GM18870 (cell line): ENCODE results near the gene FOXQ1.
"Not testable (repeated sequence)": the region's sequence is repeated elsewhere in the genome, so short reads cannot be mapped to it uniquely, and the experiment has no call there.

Source experiments
- ATAC-seq: cut with Tn5 transposase; IDR thresholded peaks from one replicate; pipeline ENCODE4 v1.9.1; 2021; ENCODE audit warnings: moderate library complexity; ENCODE audit not compliant: unreplicated experiment

Gene FOXQ1

DNA sequence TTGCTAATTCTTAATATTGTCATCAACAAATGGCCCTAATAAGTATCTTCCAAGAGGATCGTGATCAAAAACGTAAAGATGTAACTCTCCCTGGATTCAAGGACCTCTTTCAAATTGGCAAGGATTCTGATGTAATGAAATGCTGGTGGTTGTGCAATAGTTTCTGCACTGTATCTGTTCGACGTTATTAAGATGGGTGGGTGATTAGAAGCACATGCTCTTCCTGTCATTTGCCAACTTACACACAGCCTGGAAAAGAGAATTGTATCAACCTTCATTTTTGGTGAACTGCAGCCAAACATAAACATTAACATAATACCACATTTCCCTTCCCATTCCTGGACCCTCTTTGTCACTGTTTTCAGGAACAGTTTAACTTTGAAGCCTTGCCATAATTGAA lies 9.8 kb downstream of the FOXQ1 start:
- no peak for ATAC-seq

GRCh38 chr6:1322156-1322555 lies 10.3 kb downstream of the FOXQ1 start:
- no peak for ATAC-seq

GRCh38 chr6:1322696-1323219 lies 10.9 kb downstream of the FOXQ1 start:
- ATAC-seq, result no peak

GRCh38 chr6:1324936-1325335 lies 13.0 kb downstream of the FOXQ1 start:
- no peak for ATAC-seq

GRCh38 chr6:1325461-1326309 lies 13.8 kb downstream of the FOXQ1 start:
- no peak for ATAC-seq

DNA sequence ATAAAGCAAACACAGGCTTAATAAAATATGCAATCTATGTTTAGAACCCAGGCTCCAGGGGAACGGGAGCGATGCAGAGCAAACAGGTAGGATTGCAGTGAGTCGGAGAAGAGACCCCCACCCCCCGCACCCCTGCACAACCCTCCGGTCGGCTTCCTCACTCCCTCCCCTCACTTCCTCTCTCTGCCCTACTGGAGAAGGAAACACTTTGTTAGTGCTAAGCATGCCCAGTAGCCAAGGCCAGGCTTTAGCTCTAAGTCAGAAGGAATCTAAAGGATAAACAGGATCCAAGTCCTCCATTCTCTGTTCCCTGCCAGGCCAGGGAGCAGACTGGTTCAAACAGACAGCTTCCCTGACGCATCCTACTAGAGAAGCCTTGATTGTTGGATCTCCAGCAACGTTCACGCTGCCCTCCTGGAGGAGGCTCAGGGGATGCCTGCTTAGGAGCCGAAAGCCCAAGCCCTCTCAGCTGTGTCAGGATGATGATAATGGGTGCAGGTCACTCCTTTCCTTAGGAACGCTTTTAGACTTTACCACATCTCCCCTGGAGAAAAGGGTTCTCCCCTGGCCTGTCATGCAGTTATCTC lies 14.7 kb downstream of the FOXQ1 start:
- no peak for ATAC-seq

GRCh38 chr6:1327630-1328029 lies 15.7 kb downstream of the FOXQ1 start:
- ATAC-seq, result no peak

DNA sequence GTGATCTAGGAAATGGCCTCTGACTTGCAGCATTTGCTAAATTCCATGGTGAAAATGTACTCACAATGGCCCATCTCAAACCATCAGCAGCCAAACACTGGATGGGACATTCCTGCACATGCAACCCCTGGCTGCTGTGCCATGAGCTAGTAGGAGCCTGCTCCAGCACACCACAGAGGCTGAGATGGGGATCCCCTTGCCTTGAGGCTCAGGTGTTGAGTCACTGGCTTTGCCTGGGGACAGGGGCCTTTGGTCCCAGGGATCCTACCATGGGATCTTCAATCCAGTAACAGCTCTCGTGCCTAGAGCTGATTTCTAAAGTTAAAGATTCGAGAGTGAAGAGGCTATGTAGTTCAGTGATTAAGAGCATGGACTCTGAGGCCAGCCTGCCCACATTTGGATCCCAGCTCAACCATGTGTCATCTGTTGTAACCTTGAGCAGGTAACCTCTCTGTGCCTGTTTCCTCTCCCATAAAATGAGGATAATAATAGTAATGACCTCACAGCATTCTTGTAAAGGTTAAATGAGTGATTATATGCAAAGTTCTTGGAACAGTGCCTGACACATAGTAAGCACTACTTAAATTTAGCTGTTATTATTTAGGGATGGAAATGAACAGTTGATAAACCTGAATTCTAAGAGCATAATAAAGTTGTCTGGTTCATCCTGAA lies 16.4 kb downstream of the FOXQ1 start:
- no peak for ATAC-seq

- ATAC-seq, result no peak
Observed at GRCh38 chr6:1329708-1330107, 17.8 kb downstream of the FOXQ1 start.

DNA sequence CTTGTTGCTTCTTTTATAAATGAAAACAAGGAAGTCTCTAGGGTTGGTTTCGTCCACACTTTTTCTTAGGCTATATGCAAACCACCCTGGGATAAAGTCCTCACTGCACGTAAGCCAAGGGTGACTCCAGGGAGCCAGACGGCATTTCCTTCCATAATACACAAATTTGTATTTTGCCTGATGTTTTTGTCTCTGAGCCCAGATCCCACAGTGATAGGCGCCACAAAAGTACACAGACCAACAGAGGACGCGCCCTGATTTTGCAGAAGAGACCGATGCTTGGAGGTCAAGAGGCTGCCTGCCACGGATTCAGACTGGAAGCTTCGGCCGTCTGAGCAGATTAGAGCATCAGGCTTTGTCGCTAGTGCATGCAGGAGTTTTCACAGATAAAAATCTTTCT lies 22.8 kb downstream of the FOXQ1 start:
- ATAC-seq, result no peak

DNA sequence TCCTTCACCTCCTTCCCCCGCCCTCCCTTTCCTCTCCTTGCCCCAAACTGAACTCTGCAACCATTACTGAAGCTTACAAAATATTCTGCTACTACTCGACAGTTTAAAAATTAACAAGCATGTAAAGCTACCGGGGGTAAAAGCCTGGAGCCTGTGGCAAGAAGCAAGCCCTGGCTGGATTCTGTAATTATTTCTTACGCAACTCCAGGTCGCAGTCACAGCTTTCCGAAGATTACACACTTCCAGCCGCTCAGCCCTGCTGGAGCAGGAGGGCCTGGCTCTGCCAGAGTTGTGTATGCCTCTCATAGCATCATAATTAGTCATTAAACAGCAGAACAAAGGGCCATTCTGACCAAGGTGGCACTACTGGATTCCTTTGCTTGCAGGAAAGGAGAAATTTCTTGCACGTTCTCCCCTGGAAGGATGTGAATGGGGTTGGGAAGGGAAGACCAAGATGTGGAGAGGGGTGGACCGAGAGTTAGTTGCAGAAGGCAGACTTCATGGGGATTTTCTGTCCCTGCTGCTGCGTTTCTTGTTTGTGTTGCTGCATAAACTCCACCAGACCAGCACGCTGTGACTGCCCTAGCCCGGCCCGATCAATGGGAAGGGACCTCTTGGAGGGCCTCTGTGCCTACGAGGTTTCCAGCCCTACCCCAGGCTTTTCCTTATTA lies 23.6 kb downstream of the FOXQ1 start:
- ATAC-seq, result no peak

GRCh38 chr6:1336246-1336843 lies 24.4 kb downstream of the FOXQ1 start:
- ATAC-seq, result no peak

DNA sequence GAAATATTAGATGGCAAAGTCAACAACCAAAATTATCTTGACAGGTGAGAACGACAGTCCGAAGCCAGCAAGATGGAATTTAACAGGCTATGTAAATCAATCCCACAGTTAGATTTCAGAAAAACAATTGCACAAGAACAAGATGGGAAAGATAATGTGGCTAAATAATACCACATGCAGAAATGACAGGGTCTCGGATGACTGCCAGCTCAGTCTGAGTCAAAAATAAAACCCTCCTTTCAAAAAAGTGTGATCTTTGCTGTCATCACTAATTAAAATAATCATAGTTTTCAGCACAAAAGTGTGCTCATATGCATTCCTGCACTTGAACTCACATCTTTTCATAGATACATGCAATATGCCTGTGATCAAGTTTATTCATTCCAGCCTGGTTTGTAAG lies 25.9 kb downstream of the FOXQ1 start:
- ATAC-seq, result no peak

DNA sequence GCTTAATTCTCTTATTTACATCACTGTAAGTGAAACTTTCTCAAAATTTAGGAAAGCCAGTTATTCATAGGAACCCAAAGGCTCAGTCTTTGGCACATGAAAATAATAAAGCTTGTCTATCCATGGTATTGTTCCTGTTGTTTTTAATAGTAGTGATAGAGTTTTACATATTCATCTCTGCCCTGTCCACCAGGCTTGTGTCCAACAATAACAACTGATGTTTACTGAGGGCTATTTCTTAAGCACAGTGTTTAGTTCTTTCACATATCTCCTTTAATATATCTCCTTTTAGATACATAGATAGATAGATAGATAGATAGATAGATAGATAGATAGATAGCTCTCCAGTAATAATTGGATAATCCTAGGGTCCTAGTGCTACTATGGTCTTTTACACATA lies 34.2 kb downstream of the FOXQ1 start:
- no peak for ATAC-seq

- no peak for ATAC-seq
Observed at GRCh38 chr6:1346558-1347091, 34.7 kb downstream of the FOXQ1 start.

DNA sequence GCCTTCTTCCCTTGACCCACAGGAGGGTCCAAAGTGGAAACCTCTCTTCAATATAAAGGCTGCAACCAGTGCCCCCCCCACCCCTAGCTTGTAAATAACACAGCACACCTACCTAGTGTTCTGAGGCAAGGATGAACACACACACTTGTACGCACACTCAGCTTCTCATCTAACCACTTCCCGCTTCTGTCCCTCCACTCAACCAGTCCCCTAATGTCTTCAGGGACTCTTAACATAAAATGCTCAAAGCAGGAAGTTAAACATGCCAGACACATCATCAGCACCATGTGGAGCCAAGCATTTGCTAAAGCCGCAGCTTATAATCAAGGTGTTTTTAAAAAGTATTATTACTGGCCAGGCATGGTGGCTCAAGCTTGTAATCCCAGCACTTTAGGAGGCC lies 35.3 kb downstream of the FOXQ1 start:
- no peak for ATAC-seq

GRCh38 chr6:1348675-1349074 lies 36.8 kb downstream of the FOXQ1 start:
- no peak for ATAC-seq

GRCh38 chr6:1349655-1350054 lies 37.8 kb downstream of the FOXQ1 start:
- ATAC-seq, result no peak

- no peak for ATAC-seq
Observed at GRCh38 chr6:1351381-1352008, 39.6 kb downstream of the FOXQ1 start.

DNA sequence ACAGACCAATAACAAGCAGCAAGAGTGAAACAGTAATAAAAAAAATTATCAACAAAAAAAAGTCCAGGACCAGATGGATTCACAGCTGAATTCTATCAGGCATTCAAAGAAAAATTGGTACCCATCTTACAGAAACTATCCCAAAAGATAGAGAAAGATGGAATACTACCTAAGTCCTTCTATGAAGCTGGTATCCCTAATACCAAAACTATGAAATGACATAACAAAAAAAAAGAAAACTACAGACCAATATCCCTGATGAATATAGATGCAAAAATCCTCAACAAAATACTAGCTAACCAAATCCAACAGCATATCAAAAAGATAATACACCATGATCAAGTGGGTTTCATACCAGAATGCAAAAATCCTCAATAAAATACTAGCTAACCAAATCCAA lies 43.2 kb downstream of the FOXQ1 start:
- ATAC-seq, result not testable (repeated sequence)
